Glutamatergic neuron (in vitro differentiated cells): Measurements from ENCODE around the gene GLCE. TPM values are rescaled to one million over a fixed set of nuclear protein-coding genes. Genes with fewer than 3 reads are reported as not detected.
A peak's percentile ranks its signal among the peaks of the same experiment; 100 is the strongest.

Experiments used
- DNase-seq: peaks from one replicate; pipeline ENCODE4 v3.0.0; 2022
- H3K27ac Mint-ChIP-seq: one replicate; pipeline ENCODE4 v1.8.0; 2020; ENCODE audit warnings: mild to moderate bottlenecking, mixed read lengths, inconsistent platforms; ENCODE audit not compliant: unreplicated experiment
- H3K27me3 Mint-ChIP-seq: one replicate; pipeline ENCODE4 v1.8.0; 2020; ENCODE audit warnings: mild to moderate bottlenecking, moderate library complexity, mixed read lengths, inconsistent platforms; ENCODE audit not compliant: unreplicated experiment
- H3K36me3 Mint-ChIP-seq: one replicate; pipeline ENCODE4 v1.8.0; 2020; ENCODE audit warnings: mild to moderate bottlenecking, mixed read lengths, inconsistent platforms; ENCODE audit not compliant: unreplicated experiment
- H3K4me1 Mint-ChIP-seq: one replicate; pipeline ENCODE4 v1.8.0; 2020; ENCODE audit warnings: mild to moderate bottlenecking, low read depth, mixed read lengths, inconsistent platforms; ENCODE audit not compliant: unreplicated experiment
- H3K4me3 Mint-ChIP-seq: one replicate; pipeline ENCODE4 v1.8.0; 2020; ENCODE audit warnings: mild to moderate bottlenecking, mixed read lengths, inconsistent platforms; ENCODE audit not compliant: unreplicated experiment
- H3K9me3 Mint-ChIP-seq: one replicate; pipeline ENCODE4 v1.8.0; 2020; ENCODE audit warnings: mild to moderate bottlenecking, moderate library complexity, mixed read lengths, inconsistent platforms; ENCODE audit not compliant: unreplicated experiment
- CTCF ChIP-seq: fragments of 200-600 bp; sonication (generic); IDR thresholded peaks from one replicate; pipeline ENCODE4 v1.5.0; 2021; ENCODE audit not compliant: partially characterized antibody, unreplicated experiment
- total RNA-seq: library from RNA; stranded (reverse); fragmentation: NEBNext Ultra II Directional; extraction: Animal tissue kit (Norgen Biotek cat#: 25700); gene quantifications from one replicate; pipeline ENCODE4 v1.2.1, GENCODE V29; 2021; ENCODE audit not compliant: unreplicated experiment

The GLCE gene
- total RNA-seq, 1 donor from 2014 or later, result 6.7 TPM

GRCh38 chr15:69213786-69214185, 53.4 kb downstream of the GLCE start:
- TF ChIP-seq CTCF, result peak; percentile 44
- Mint-ChIP-seq H3K4me1 (no peaks in the 10 kb centered on the region), H3K4me3 (no peak overlapping the region), H3K27me3 (no peaks in the 10 kb centered on the region), H3K9me3 (peaks cover 2% of the 10 kb centered on the region), H3K36me3 (no peaks in the 10 kb centered on the region), H3K27ac (no peak overlapping the region)
- DNase-seq, result no peak

- no peak overlapping the region for H3K4me3 Mint-ChIP-seq
- no peaks in the 10 kb centered on the region for H3K27me3 Mint-ChIP-seq
- no peaks in the 10 kb centered on the region for H3K4me1 Mint-ChIP-seq
- H3K36me3 Mint-ChIP-seq, result no peaks in the 10 kb centered on the region
- no peak overlapping the region for H3K27ac Mint-ChIP-seq
- no peak for TF ChIP-seq CTCF
- no peaks in the 10 kb centered on the region for H3K9me3 Mint-ChIP-seq
- DNase-seq, result no peak
Observed at GRCh38 chr15:69215314-69216035, 55.0 kb downstream of the GLCE start.

DNA sequence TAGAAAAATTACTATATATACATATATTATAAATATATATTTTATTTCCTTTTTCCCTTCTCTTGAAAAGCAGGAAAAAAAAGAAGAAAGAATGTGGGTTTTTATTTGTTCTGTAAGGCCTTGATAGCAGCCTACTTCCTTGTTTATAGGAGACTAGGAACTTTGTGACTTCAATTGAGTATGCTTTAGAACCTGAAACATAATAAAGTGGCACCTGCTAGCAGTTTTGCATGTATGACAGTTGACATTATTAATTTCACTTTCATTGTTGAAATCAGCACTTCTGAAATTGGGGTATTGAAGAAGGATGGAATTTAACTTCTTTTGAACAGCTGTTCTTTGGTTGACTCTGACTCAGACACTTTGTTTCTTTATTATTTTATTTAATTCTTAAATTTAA, 56.9 kb downstream of the GLCE start:
- Mint-ChIP-seq H3K27ac (no peak overlapping the region), H3K4me1 (no peaks in the 10 kb centered on the region), H3K36me3 (no peaks in the 10 kb centered on the region), H3K27me3 (no peaks in the 10 kb centered on the region), H3K4me3 (no peak overlapping the region), H3K9me3 (no peaks in the 10 kb centered on the region)
- TF ChIP-seq CTCF, result no peak
- DNase-seq, result no peak

- no peak overlapping the region for H3K27ac Mint-ChIP-seq
- no peaks in the 10 kb centered on the region for H3K4me1 Mint-ChIP-seq
- H3K9me3 Mint-ChIP-seq, result peaks cover 2% of the 10 kb centered on the region
- TF ChIP-seq CTCF, result no peak
- peaks cover 6% of the 10 kb centered on the region for H3K36me3 Mint-ChIP-seq
- no peaks in the 10 kb centered on the region for H3K27me3 Mint-ChIP-seq
- no peak for DNase-seq
- H3K4me3 Mint-ChIP-seq, result no peak overlapping the region
Observed at GRCh38 chr15:69219690-69220089, 59.3 kb downstream of the GLCE start.

GRCh38 chr15:69222002-69222474, 61.6 kb downstream of the GLCE start:
- Mint-ChIP-seq H3K4me3 (no peak overlapping the region), H3K27ac (no peak overlapping the region)

More at GRCh38 chr15:69222002-69222474, 61.6 kb downstream of the GLCE start:
- TF ChIP-seq CTCF, result no peak
- no peak for DNase-seq
- no peaks in the 10 kb centered on the region for H3K4me1 Mint-ChIP-seq
- H3K9me3 Mint-ChIP-seq, result peaks cover 2% of the 10 kb centered on the region
- no peaks in the 10 kb centered on the region for H3K27me3 Mint-ChIP-seq
- H3K36me3 Mint-ChIP-seq, result peaks cover 6% of the 10 kb centered on the region
